Kidney (tissue), 14 donors: Measurements from ENCODE around the gene UBE4B. TPM values are rescaled to one million over a fixed set of nuclear protein-coding genes. Genes with fewer than 3 reads are reported as not detected.
"Not testable (repeated sequence)": the region's sequence is repeated elsewhere in the genome, so short reads cannot be mapped to it uniquely, and the experiment has no call there.

Experiments used
- DNase-seq, 5 donors: peaks; one replicate each; pipeline ENCODE4 v3.0.0-alpha.2; 2013 to 2020
- FAIRE-seq: peaks from 2 replicates; lab custom pipeline; 2012; peaks lifted over from hg19 to GRCh38; lab: Jason Lieb, UNC
- H3K27ac ChIP-seq, 2 donors: one replicate each; pipeline ENCODE4 v1.7.0; 2013; ENCODE audit warnings: low read depth in 2 of 2, low read length in 2 of 2, inconsistent platforms in 1 of 2
- H3K27me3 ChIP-seq: one replicate; pipeline ENCODE4 v1.7.1; 2013; ENCODE audit warnings: low read length, inconsistent platforms; ENCODE audit not compliant: control insufficient read depth, insufficient read depth
- H3K36me3 ChIP-seq, 3 donors: one replicate each; pipeline versions ENCODE4 v1.7.0 to v1.7.1; 2013; ENCODE audit warnings: low read length in 3 of 3, control low read depth in 1 of 3, inconsistent platforms in 1 of 3; ENCODE audit not compliant: insufficient read depth in 3 of 3, control insufficient read depth in 2 of 3
- H3K4me1 ChIP-seq, 3 donors: one replicate each; pipeline versions ENCODE4 v1.7.0 to v1.7.1; 2013; ENCODE audit warnings: low read length in 3 of 3, inconsistent platforms in 1 of 3, low read depth in 1 of 3; ENCODE audit not compliant: control insufficient read depth in 2 of 3, insufficient read depth in 2 of 3
- H3K4me3 ChIP-seq, 3 donors: one replicate each; pipeline versions ENCODE4 v1.7.0 to v1.8.1; 2013; ENCODE audit warnings: low read length in 3 of 3, control low read depth in 1 of 3, inconsistent platforms in 1 of 3
- H3K9ac ChIP-seq, 3 donors: one replicate each; pipeline versions ENCODE4 v1.7.0 to v1.7.1; 2013; ENCODE audit warnings: low read length in 3 of 3, control low read depth in 1 of 3, inconsistent platforms in 1 of 3
- H3K9me3 ChIP-seq, 3 donors: one replicate each; pipeline versions ENCODE4 v1.7.0 to v1.7.1; 2013; ENCODE audit warnings: low read length in 3 of 3, control low read depth in 1 of 3, inconsistent platforms in 1 of 3; ENCODE audit not compliant: control insufficient read depth in 2 of 3, insufficient read depth in 1 of 3
- CTCF ChIP-seq: IDR thresholded peaks from 3 replicates; pipeline ENCODE4 v1.5.1; 2012; ENCODE audit warnings: mild to moderate bottlenecking, moderate library complexity, borderline replicate concordance; ENCODE audit not compliant: insufficient read depth; ENCODE audit errors: extremely low read depth
- intact Hi-C: fragments of 100-400 bp; cut with DNase I; formaldehyde crosslinking; loops from one replicate; pipeline ENCODE4 v1.11.1; 2022
- polyA plus RNA-seq: library from polyadenylated mRNA; stranded (reverse); fragments of 350-450 nt; fragmentation: Illumina TruSeq; extraction: RNeasy Lipid Tissue Mini Kit (QIAGEN cat#74804); gene quantifications from one replicate; pipeline ENCODE4 v1.2.3, GENCODE V29; 2014; ENCODE audit warnings: low read depth, low replicate concordance; ENCODE audit not compliant: insufficient read depth
- total RNA-seq: library from RNA; stranded (reverse); fragmentation: NEBNext Ultra II Directional; extraction: Animal tissue kit (Norgen Biotek cat#: 25700); gene quantifications from one replicate; pipeline ENCODE4 v1.2.1, GENCODE V29; 2021
- donor health status: control.
- donor health status: control.
- donor health status: control.
- donor health status: control.
- donor health status: control.
- donor health status: DM: yes; HTN: yes; CAD: no.
- donor health status: Normal renal cell carcinoma (clear cell type).

The UBE4B gene
- total and polyA plus RNA-seq, 2 donors from 2014 or later, result 13.3 to 33.5 TPM

GRCh38 chr1:9996624-9997582, 35.9 kb upstream of the UBE4B start, which contains the start of gene RBP7:
TSS of gene RBP7 (plus strand) at chr1:9997228. CDS start at chr1:9997259, 31 bp downstream.
- Histone ChIP-seq H3K9me3 (no peaks in the 10 kb centered on the region), H3K27ac (no peak within 1 kb of the TSS), H3K9ac (no peak within 1 kb of the TSS), H3K4me1 (no peaks in the 10 kb centered on the region), H3K36me3 (no peaks in the 10 kb centered on the region), H3K4me3 (peak within 1 kb of the TSS; percentile 3 to 39 (median 20)), H3K27me3 (peaks cover 5% of the 10 kb centered on the region)
- DNase-seq (peak; percentile 33 to 81 (median 43)), FAIRE-seq (no peak)
- intact Hi-C loops, result no loop called here
- TF ChIP-seq CTCF, result no peak

GRCh38 chr1:10001016-10001665, 31.6 kb upstream of the UBE4B start:
- no peak for TF ChIP-seq CTCF
- no peak for FAIRE-seq
- no peak for DNase-seq
- Histone ChIP-seq H3K4me3 (no peak overlapping the region), H3K36me3 (no peaks in the 10 kb centered on the region), H3K27ac (no peak overlapping the region), H3K9me3 (no peaks in the 10 kb centered on the region), H3K9ac (no peak overlapping the region), H3K4me1 (no peaks in the 10 kb centered on the region), H3K27me3 (peaks cover 5% of the 10 kb centered on the region)
- intact Hi-C loops, result no loop called here

- H3K9me3 ChIP-seq, intact Hi-C loops, FAIRE-seq, H3K9ac ChIP-seq, H3K36me3 ChIP-seq, H3K27ac ChIP-seq, H3K27me3 ChIP-seq, H3K4me1 ChIP-seq, H3K4me3 ChIP-seq: not testable (repeated sequence)
- DNase-seq, result peak in 1 of 5 donors; percentile 2
Measured at GRCh38 chr1:10005248-10005647, 27.5 kb upstream of the UBE4B start.

GRCh38 chr1:10007169-10007568, 25.6 kb upstream of the UBE4B start:
- intact Hi-C loops, result no loop called here
- no peak overlapping the region for H3K4me3 ChIP-seq
- DNase-seq (peak in 1 of 5 donors; percentile 36), FAIRE-seq (no peak)
- no peaks in the 10 kb centered on the region for H3K36me3 ChIP-seq
- no peak overlapping the region for H3K9ac ChIP-seq
- no peaks in the 10 kb centered on the region for H3K9me3 ChIP-seq
- no peak for TF ChIP-seq CTCF
- no peak overlapping the region for H3K27ac ChIP-seq
- no peaks in the 10 kb centered on the region for H3K27me3 ChIP-seq
- no peaks in the 10 kb centered on the region for H3K4me1 ChIP-seq
